ENCODE measurements around the gene ICE1.
"Not testable (repeated sequence)": the region's sequence is repeated elsewhere in the genome, so short reads cannot be mapped to it uniquely, and the experiment has no call there.

Gene ICE1

DNA sequence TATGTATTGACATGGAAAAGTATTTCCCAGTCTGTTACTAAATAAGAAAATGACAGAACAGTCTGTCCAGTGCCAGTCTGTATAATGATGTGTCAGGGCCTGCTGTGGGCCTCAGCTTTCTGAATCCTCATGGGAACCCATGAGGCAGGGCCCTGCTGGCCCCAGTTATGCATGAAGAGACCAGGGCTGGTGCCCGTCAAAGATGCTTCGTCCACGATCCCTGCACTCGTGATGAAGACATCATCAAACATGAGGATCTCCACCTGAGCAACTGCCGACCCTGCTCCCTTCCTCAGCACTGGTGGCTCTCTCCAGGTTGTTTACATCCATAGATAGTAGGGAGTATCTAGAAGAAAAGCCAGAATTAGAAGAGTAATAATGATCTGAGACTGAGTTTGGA, 52.5 kb downstream of the ICE1 start:
- Histone ChIP-seq H3K9me3 (ENCODE audit: insufficient read depth, low read depth, low read length) (no peaks in the 10 kb centered on the region), H4K8ac (ENCODE audit: low read depth, low read length) (no peak overlapping the region)

GRCh38 chr5:5475975-5476374, 53.5 kb downstream of the ICE1 start:
- no peak overlapping the region for H2AK5ac ChIP-seq (ENCODE audit: low read length)
- no peak overlapping the region for H4K12ac ChIP-seq (ENCODE audit: low read depth, low read length)
- no peaks in the 10 kb centered on the region for H3K9me3 ChIP-seq (ENCODE audit: insufficient read depth, low read depth, low read length)
- H3K79me1 ChIP-seq (ENCODE audit: low read length), result no peaks in the 10 kb centered on the region
- no peak overlapping the region for H3K4me3 ChIP-seq (ENCODE audit: low read depth, low read length)
- no CpG with 5 or more reads among the region's 2 CpGs for WGBS (ENCODE audit: extremely low coverage, insufficient coverage, insufficient read length)
- no peak for DNase-seq
- H2AFZ ChIP-seq (ENCODE audit: insufficient read depth, low read length, poor library complexity), result no peak overlapping the region
- no peak overlapping the region for H3K4me2 ChIP-seq (ENCODE audit: low read length)
- no peak overlapping the region for H3K18ac ChIP-seq (ENCODE audit: low read length)
- no peaks in the 10 kb centered on the region for H3K4me1 ChIP-seq (ENCODE audit: control insufficient read depth in 1 of 2, insufficient read depth in 2 of 2, low read length in 2 of 2)
- H3K27me3 ChIP-seq (ENCODE audit: insufficient read depth, low read length), result no peaks in the 10 kb centered on the region
- H2BK5ac ChIP-seq (ENCODE audit: low read depth, low read length, poor library complexity), result no peak overlapping the region
- no peak overlapping the region for H3K9ac ChIP-seq (ENCODE audit: low read length)
- H3K36me3 ChIP-seq (ENCODE audit: control insufficient read depth in 1 of 2, insufficient read depth in 2 of 2, low read length in 2 of 2), result peaks cover 9 to 12% of the 10 kb centered on the region in 2 experiments
- H3K79me2 ChIP-seq (ENCODE audit: control insufficient read depth, insufficient read depth, low read length, poor library complexity), result no peaks in the 10 kb centered on the region
- H2BK12ac ChIP-seq (ENCODE audit: low read length), result no peak overlapping the region
- H3K23ac ChIP-seq (ENCODE audit: low read length), result no peak overlapping the region
- no peak overlapping the region for H3K14ac ChIP-seq (ENCODE audit: low read length)
- no peak overlapping the region for H4K8ac ChIP-seq (ENCODE audit: low read depth, low read length)
- H4K91ac ChIP-seq (ENCODE audit: low read depth, low read length), result no peak overlapping the region
- H3K27ac ChIP-seq (ENCODE audit: low read depth, low read length), result no peak overlapping the region
- H2BK120ac ChIP-seq (ENCODE audit: insufficient read depth, low read length, poor library complexity), result no peak overlapping the region
- H3K4ac ChIP-seq (ENCODE audit: low read depth, low read length), result no peak overlapping the region

More for the DNA sequence above, 52.5 kb downstream of the ICE1 start:
- Histone ChIP-seq H3K4me2 (ENCODE audit: low read length) (no peak overlapping the region), H3K4me3 (ENCODE audit: low read depth, low read length) (no peak overlapping the region), H3K79me1 (ENCODE audit: low read length) (no peaks in the 10 kb centered on the region), H2BK5ac (ENCODE audit: low read depth, low read length, poor library complexity) (no peak overlapping the region), H3K9ac (ENCODE audit: low read length) (no peak overlapping the region), H2BK12ac (ENCODE audit: low read length) (no peak overlapping the region), H3K18ac (ENCODE audit: low read length) (no peak overlapping the region), H3K79me2 (ENCODE audit: control insufficient read depth, insufficient read depth, low read length, poor library complexity) (no peaks in the 10 kb centered on the region), H4K12ac (ENCODE audit: low read depth, low read length) (no peak overlapping the region), H3K4me1 (ENCODE audit: control insufficient read depth in 1 of 2, insufficient read depth in 2 of 2, low read length in 2 of 2) (no peaks in the 10 kb centered on the region), H4K91ac (ENCODE audit: low read depth, low read length) (no peak overlapping the region), H3K36me3 (ENCODE audit: control insufficient read depth in 1 of 2, insufficient read depth in 2 of 2, low read length in 2 of 2) (peaks cover 9 to 12% of the 10 kb centered on the region in 2 experiments), H2AFZ (ENCODE audit: insufficient read depth, low read length, poor library complexity) (no peak overlapping the region), H2BK120ac (ENCODE audit: insufficient read depth, low read length, poor library complexity) (no peak overlapping the region), H3K14ac (ENCODE audit: low read length) (no peak overlapping the region), H2AK5ac (ENCODE audit: low read length) (no peak overlapping the region), H3K23ac (ENCODE audit: low read length) (no peak overlapping the region), H3K4ac (ENCODE audit: low read depth, low read length) (no peak overlapping the region), H3K27me3 (ENCODE audit: insufficient read depth, low read length) (no peaks in the 10 kb centered on the region), H3K27ac (ENCODE audit: low read depth, low read length) (no peak overlapping the region)
- DNase-seq, result no peak
- no CpG with 5 or more reads among the region's 5 CpGs for WGBS (ENCODE audit: extremely low coverage, insufficient coverage, insufficient read length)

DNA sequence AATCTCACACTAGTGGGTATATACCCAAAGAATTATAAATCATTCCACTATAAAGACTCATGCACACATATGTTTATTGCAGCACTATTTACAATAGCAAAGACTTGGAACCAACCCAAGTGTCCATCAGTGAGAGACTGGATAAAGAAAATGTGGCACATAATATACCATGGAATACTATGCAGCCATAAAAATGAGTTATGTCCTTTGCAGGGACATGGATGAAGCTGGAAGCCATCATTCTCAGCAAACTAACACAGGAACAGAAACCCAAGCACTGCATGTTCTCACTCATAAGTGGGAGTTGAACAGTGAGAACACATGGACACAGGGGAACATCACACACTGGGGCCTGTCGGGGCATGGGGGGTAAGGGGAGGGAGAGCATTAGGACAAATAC, 57.1 kb downstream of the ICE1 start:
- not testable (repeated sequence) for H3K9ac ChIP-seq (ENCODE audit: low read length); H4K12ac ChIP-seq (ENCODE audit: low read depth, low read length); H4K91ac ChIP-seq (ENCODE audit: low read depth, low read length); H3K9me3 ChIP-seq (ENCODE audit: insufficient read depth, low read depth, low read length); H3K79me2 ChIP-seq (ENCODE audit: control insufficient read depth, insufficient read depth, low read length, poor library complexity); H3K4me2 ChIP-seq (ENCODE audit: low read length); H2BK120ac ChIP-seq (ENCODE audit: insufficient read depth, low read length, poor library complexity); H3K23ac ChIP-seq (ENCODE audit: low read length); H3K79me1 ChIP-seq (ENCODE audit: low read length); H3K18ac ChIP-seq (ENCODE audit: low read length); H2BK12ac ChIP-seq (ENCODE audit: low read length); H3K14ac ChIP-seq (ENCODE audit: low read length); H2AFZ ChIP-seq (ENCODE audit: insufficient read depth, low read length, poor library complexity); DNase-seq; H3K4me1 ChIP-seq (ENCODE audit: control insufficient read depth in 1 of 2, insufficient read depth in 2 of 2, low read length in 2 of 2); H3K4me3 ChIP-seq (ENCODE audit: low read depth, low read length); H2BK5ac ChIP-seq (ENCODE audit: low read depth, low read length, poor library complexity); H4K8ac ChIP-seq (ENCODE audit: low read depth, low read length); H3K4ac ChIP-seq (ENCODE audit: low read depth, low read length); H3K27me3 ChIP-seq (ENCODE audit: insufficient read depth, low read length); H2AK5ac ChIP-seq (ENCODE audit: low read length); H3K27ac ChIP-seq (ENCODE audit: low read depth, low read length)
- H3K36me3 ChIP-seq (ENCODE audit: control insufficient read depth in 1 of 2, insufficient read depth in 2 of 2, low read length in 2 of 2), result peaks cover 7 to 13% of the 10 kb centered on the region in 2 experiments
- WGBS (ENCODE audit: extremely low coverage, insufficient coverage, insufficient read length), result no CpG with 5 or more reads among the region's 1 CpG

- no CpG with 5 or more reads among the region's 8 CpGs for WGBS (ENCODE audit: extremely low coverage, insufficient coverage, insufficient read length)
Measured at GRCh38 chr5:5480481-5481111, 58.1 kb downstream of the ICE1 start.

More at GRCh38 chr5:5480481-5481111, 58.1 kb downstream of the ICE1 start:
- H2BK12ac ChIP-seq (ENCODE audit: low read length), result no peak overlapping the region
- H3K14ac ChIP-seq (ENCODE audit: low read length), result no peak overlapping the region
- H3K9me3 ChIP-seq (ENCODE audit: insufficient read depth, low read depth, low read length), result no peaks in the 10 kb centered on the region
- H3K4ac ChIP-seq (ENCODE audit: low read depth, low read length), result no peak overlapping the region
- no peak overlapping the region for H3K18ac ChIP-seq (ENCODE audit: low read length)
- no peak overlapping the region for H4K91ac ChIP-seq (ENCODE audit: low read depth, low read length)
- H4K12ac ChIP-seq (ENCODE audit: low read depth, low read length), result no peak overlapping the region
- no peaks in the 10 kb centered on the region for H3K79me1 ChIP-seq (ENCODE audit: low read length)
- no peaks in the 10 kb centered on the region for H3K27me3 ChIP-seq (ENCODE audit: insufficient read depth, low read length)
- no peak overlapping the region for H4K8ac ChIP-seq (ENCODE audit: low read depth, low read length)
- H3K36me3 ChIP-seq (ENCODE audit: control insufficient read depth in 1 of 2, insufficient read depth in 2 of 2, low read length in 2 of 2), result peaks cover 4 to 7% of the 10 kb centered on the region in 2 experiments
- H3K9ac ChIP-seq (ENCODE audit: low read length), result no peak overlapping the region
- no peak overlapping the region for H3K23ac ChIP-seq (ENCODE audit: low read length)
- no peak overlapping the region for H3K27ac ChIP-seq (ENCODE audit: low read depth, low read length)
- no peak for DNase-seq
- H2BK120ac ChIP-seq (ENCODE audit: insufficient read depth, low read length, poor library complexity), result no peak overlapping the region
- no peak overlapping the region for H2AFZ ChIP-seq (ENCODE audit: insufficient read depth, low read length, poor library complexity)
- no peak overlapping the region for H3K4me2 ChIP-seq (ENCODE audit: low read length)
- H2BK5ac ChIP-seq (ENCODE audit: low read depth, low read length, poor library complexity), result no peak overlapping the region
- H2AK5ac ChIP-seq (ENCODE audit: low read length), result no peak overlapping the region
- no peaks in the 10 kb centered on the region for H3K79me2 ChIP-seq (ENCODE audit: control insufficient read depth, insufficient read depth, low read length, poor library complexity)
- no peaks in the 10 kb centered on the region for H3K4me1 ChIP-seq (ENCODE audit: control insufficient read depth in 1 of 2, insufficient read depth in 2 of 2, low read length in 2 of 2)
- no peak overlapping the region for H3K4me3 ChIP-seq (ENCODE audit: low read depth, low read length)
